Neural cell (in vitro differentiated cells): ENCODE data around the gene ZDHHC8. TPM values are rescaled to one million over a fixed set of nuclear protein-coding genes. Genes with fewer than 3 reads are reported as not detected.

ENCODE experiments used
- H2AFZ ChIP-seq: fragments of 200-600, 300-800 bp; sonication (generic), shearing (Covaris generic); 2 replicates; pipeline ENCODE4 v1.6.0; 2014; ENCODE audit warnings: low read depth, mild to moderate bottlenecking, antibody characterized with exemption, low read length, moderate library complexity
- H3F3A ChIP-seq: fragments of 200-600 bp; shearing (Covaris generic); 2 replicates; pipeline ENCODE4 v1.6.1; 2016; ENCODE audit warnings: mild to moderate bottlenecking, moderate library complexity, mixed read lengths, antibody characterized with exemption, low read length; ENCODE audit not compliant: insufficient read depth, poor library complexity, severe bottlenecking
- H3K27ac ChIP-seq: fragments of 200-600, 300-800 bp; sonication (generic), shearing (Covaris generic); 2 replicates; pipeline ENCODE4 v1.5.1; 2014; ENCODE audit warnings: mild to moderate bottlenecking, low read length, moderate library complexity
- H3K27me3 ChIP-seq: fragments of 300-800, 200-600 bp; sonication (generic), shearing (Covaris generic); 2 replicates; pipeline ENCODE4 v1.6.0; 2014; ENCODE audit warnings: mild to moderate bottlenecking, low read depth, low read length, moderate library complexity; ENCODE audit not compliant: insufficient read depth
- H3K36me3 ChIP-seq: fragments of 300-800, 200-600 bp; sonication (generic), shearing (Covaris generic); 2 replicates; pipeline ENCODE4 v1.5.1; 2014; ENCODE audit warnings: mild to moderate bottlenecking, antibody characterized with exemption, low read length, moderate library complexity; ENCODE audit not compliant: insufficient read depth
- H3K4me2 ChIP-seq: fragments of 300-800, 200-600 bp; sonication (generic), shearing (Covaris generic); 2 replicates; pipeline ENCODE4 v1.6.0; 2014; ENCODE audit warnings: mild to moderate bottlenecking, low read length
- H3K4me3 ChIP-seq: fragments of 300-800, 200-600 bp; sonication (generic), shearing (Covaris generic); 2 replicates; pipeline ENCODE4 v1.5.1; 2014; ENCODE audit warnings: mild to moderate bottlenecking, low read length, moderate library complexity
- H3K79me2 ChIP-seq: fragments of 200-600 bp; shearing (Covaris generic); replicated peaks from 2 replicates; pipeline ENCODE4 v1.6.0; 2014; ENCODE audit warnings: mild to moderate bottlenecking, low read length, moderate library complexity; ENCODE audit not compliant: insufficient read depth
- H3K9ac ChIP-seq: fragments of 300-800, 200-600 bp; sonication (generic), shearing (Covaris generic); 2 replicates; pipeline ENCODE4 v1.6.1; 2016; ENCODE audit warnings: mild to moderate bottlenecking, low read length, mixed read lengths
- H3K9me2 ChIP-seq: fragments of 200-600 bp; shearing (Covaris generic); 2 replicates; pipeline ENCODE4 v1.6.1; 2016; ENCODE audit warnings: mild to moderate bottlenecking, low read length, mixed read lengths; ENCODE audit not compliant: insufficient read depth
- H3K9me3 ChIP-seq: fragments of 200-600, 300-800 bp; sonication (generic), shearing (Covaris generic); 2 replicates; pipeline ENCODE4 v1.6.1; 2016; ENCODE audit warnings: mild to moderate bottlenecking, mixed run types, low read length, moderate library complexity, mixed read lengths
- H4K20me1 ChIP-seq: fragments of 200-600 bp; shearing (Covaris generic); 2 replicates; pipeline ENCODE4 v1.6.1; 2016; ENCODE audit warnings: mild to moderate bottlenecking, mixed run types; ENCODE audit not compliant: insufficient read depth
- EP300 ChIP-seq: fragments of 450-650 bp; conservative IDR thresholded peaks from 2 replicates; pipeline ENCODE4 v1.6.1; 2014; ENCODE audit warnings: antibody characterized with exemption, mild to moderate bottlenecking, moderate library complexity; ENCODE audit not compliant: poor library complexity, severe bottlenecking
- EZH2 ChIP-seq: fragments of 200-600, 300-800 bp; shearing (Covaris generic), sonication (generic); IDR thresholded peaks from 2 replicates; pipeline ENCODE4 v1.6.1; 2014; ENCODE audit warnings: antibody characterized with exemption, low read length, borderline replicate concordance, mild to moderate bottlenecking; ENCODE audit not compliant: insufficient read depth, poor library complexity, severe bottlenecking
- MXI1 ChIP-seq: fragments of 450-650 bp; conservative IDR thresholded peaks from 2 replicates; pipeline ENCODE4 v1.6.1; 2014; ENCODE audit warnings: antibody characterized with exemption, mild to moderate bottlenecking; ENCODE audit not compliant: poor library complexity, severe bottlenecking
- POLR2AphosphoS5 ChIP-seq: IDR thresholded peaks from 2 replicates; pipeline ENCODE4 v1.6.1; 2012
- RAD21 ChIP-seq: fragments of 450-650 bp; conservative IDR thresholded peaks from 2 replicates; pipeline ENCODE4 v1.6.1; 2014; ENCODE audit warnings: antibody characterized with exemption, mild to moderate bottlenecking, moderate library complexity
- SMC3 ChIP-seq: fragments of 450-650 bp; conservative IDR thresholded peaks from 2 replicates; pipeline ENCODE4 v1.6.1; 2014; ENCODE audit warnings: antibody characterized with exemption, mild to moderate bottlenecking, moderate library complexity; ENCODE audit not compliant: poor library complexity
- TAF1 ChIP-seq: IDR thresholded peaks from 2 replicates; pipeline ENCODE4 v1.6.1; 2012; ENCODE audit warnings: low read depth
- polyA plus RNA-seq: library from polyadenylated mRNA; depleted of rRNA; stranded (reverse); fragments of >200 nt; gene quantifications from 2 replicates; pipeline ENCODE4 v1.2.3, GENCODE V29; 2014
- TF ChIP-seq, protein P1 (sequence below): IDR thresholded peaks from 2 replicates; pipeline ENCODE4 v1.6.1; 2012; ENCODE audit warnings: borderline replicate concordance
- TF ChIP-seq, protein P2 (sequence below): fragments of 450-650 bp; IDR thresholded peaks from 2 replicates; pipeline ENCODE4 v1.5.1; 2014; ENCODE audit warnings: antibody characterized with exemption, mild to moderate bottlenecking, moderate library complexity; ENCODE audit not compliant: poor library complexity, severe bottlenecking

Gene ZDHHC8
- polyA plus RNA-seq, 1 donor from 2014 or later: 4.5 TPM

DNA sequence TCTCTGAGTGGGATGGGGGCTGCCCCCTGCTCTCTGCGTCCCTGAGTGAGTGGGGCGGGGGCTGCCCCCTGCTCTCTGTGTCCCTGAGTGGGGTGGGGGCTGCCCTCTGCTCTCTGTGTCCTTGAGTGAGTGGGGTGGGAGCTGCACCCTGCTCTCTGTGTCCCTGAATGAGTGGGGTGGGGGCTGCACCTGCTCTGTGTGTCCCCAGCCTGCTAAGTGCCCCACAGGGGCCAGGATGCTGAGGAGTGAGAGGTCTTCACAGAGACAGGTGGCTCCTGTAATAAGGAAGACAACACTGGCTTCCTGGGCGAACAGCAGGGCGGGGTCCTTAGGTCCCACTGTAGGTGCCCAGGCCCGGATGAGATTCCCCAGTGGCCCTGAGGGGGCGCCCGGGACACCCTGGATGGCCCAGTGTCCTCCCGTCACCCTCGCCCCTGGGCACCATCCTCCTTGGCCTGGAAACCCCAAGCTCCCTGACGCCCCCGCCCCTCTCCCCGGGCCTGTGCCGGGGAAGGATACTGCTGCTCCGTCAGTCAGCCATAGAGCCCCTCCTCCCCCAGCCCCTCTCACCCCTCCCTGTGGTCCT is 23.1 kb downstream of the ZDHHC8 start:
- Histone ChIP-seq H3F3A (no peaks in the 10 kb centered on the region), H2AFZ (no peak overlapping the region), H4K20me1 (no peaks in the 10 kb centered on the region), H3K9me2 (no peaks in the 10 kb centered on the region), H3K36me3 (no peaks in the 10 kb centered on the region), H3K9me3 (no peaks in the 10 kb centered on the region), H3K4me3 (no peak overlapping the region), H3K79me2 (no peaks in the 10 kb centered on the region), H3K27ac (no peak overlapping the region), H3K4me2 (no peak overlapping the region), H3K27me3 (no peaks in the 10 kb centered on the region), H3K9ac (no peak overlapping the region)
- TF ChIP-seq EZH2: no peak
- no peak for TF ChIP-seq EP300
- TF ChIP-seq MXI1: no peak
- TF ChIP-seq, protein P1, sequence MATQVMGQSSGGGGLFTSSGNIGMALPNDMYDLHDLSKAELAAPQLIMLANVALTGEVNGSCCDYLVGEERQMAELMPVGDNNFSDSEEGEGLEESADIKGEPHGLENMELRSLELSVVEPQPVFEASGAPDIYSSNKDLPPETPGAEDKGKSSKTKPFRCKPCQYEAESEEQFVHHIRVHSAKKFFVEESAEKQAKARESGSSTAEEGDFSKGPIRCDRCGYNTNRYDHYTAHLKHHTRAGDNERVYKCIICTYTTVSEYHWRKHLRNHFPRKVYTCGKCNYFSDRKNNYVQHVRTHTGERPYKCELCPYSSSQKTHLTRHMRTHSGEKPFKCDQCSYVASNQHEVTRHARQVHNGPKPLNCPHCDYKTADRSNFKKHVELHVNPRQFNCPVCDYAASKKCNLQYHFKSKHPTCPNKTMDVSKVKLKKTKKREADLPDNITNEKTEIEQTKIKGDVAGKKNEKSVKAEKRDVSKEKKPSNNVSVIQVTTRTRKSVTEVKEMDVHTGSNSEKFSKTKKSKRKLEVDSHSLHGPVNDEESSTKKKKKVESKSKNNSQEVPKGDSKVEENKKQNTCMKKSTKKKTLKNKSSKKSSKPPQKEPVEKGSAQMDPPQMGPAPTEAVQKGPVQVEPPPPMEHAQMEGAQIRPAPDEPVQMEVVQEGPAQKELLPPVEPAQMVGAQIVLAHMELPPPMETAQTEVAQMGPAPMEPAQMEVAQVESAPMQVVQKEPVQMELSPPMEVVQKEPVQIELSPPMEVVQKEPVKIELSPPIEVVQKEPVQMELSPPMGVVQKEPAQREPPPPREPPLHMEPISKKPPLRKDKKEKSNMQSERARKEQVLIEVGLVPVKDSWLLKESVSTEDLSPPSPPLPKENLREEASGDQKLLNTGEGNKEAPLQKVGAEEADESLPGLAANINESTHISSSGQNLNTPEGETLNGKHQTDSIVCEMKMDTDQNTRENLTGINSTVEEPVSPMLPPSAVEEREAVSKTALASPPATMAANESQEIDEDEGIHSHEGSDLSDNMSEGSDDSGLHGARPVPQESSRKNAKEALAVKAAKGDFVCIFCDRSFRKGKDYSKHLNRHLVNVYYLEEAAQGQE: no peak
- TF ChIP-seq, protein P2, sequence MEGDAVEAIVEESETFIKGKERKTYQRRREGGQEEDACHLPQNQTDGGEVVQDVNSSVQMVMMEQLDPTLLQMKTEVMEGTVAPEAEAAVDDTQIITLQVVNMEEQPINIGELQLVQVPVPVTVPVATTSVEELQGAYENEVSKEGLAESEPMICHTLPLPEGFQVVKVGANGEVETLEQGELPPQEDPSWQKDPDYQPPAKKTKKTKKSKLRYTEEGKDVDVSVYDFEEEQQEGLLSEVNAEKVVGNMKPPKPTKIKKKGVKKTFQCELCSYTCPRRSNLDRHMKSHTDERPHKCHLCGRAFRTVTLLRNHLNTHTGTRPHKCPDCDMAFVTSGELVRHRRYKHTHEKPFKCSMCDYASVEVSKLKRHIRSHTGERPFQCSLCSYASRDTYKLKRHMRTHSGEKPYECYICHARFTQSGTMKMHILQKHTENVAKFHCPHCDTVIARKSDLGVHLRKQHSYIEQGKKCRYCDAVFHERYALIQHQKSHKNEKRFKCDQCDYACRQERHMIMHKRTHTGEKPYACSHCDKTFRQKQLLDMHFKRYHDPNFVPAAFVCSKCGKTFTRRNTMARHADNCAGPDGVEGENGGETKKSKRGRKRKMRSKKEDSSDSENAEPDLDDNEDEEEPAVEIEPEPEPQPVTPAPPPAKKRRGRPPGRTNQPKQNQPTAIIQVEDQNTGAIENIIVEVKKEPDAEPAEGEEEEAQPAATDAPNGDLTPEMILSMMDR: no peak
- TF ChIP-seq RAD21: no peak
- TF ChIP-seq SMC3: no peak
- no peak for TF ChIP-seq POLR2AphosphoS5
- TF ChIP-seq TAF1: no peak

DNA sequence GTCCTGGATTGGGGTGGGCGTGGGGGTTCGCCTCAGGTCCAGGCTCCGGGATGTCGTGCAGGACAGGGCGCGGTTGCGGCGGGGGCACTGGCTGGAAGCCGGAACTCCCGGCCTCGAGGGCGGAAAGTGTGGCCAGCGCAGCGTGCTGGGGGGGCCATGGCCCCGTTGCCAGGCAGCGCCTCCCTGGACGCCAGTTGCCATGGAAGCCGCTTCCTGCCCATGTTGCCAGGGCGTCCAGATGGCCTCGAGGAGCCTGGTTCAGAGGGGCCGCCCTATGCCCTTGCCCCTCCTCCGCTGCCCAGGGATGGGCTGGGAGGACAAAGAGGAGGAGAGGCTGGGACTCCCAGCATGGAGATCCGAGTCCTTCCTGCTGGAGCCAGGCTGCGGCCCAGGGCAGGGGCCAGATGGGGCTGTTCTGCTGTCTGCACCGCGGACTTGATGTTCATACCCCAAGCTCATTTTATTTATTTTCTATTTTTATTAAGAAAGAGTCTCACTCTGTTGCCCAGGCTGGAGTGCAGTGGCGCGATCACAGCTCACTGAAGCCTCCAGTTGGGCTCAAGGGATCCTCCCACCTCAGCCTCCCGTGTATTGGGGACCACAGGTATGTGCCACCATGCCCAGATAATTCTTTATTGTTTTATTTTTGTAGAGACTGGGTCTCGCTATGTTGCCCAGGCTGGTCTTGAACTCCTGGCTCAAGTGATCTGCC is 23.9 kb downstream of the ZDHHC8 start:
- no peak overlapping the region for H3K4me2 ChIP-seq
- H3F3A ChIP-seq: no peaks in the 10 kb centered on the region
- H3K4me3 ChIP-seq: no peak overlapping the region
- H3K9me2 ChIP-seq: no peaks in the 10 kb centered on the region
- no peak overlapping the region for H2AFZ ChIP-seq
- no peaks in the 10 kb centered on the region for H3K27me3 ChIP-seq
- TF ChIP-seq, protein P1: no peak
- TF ChIP-seq MXI1 (no peak), EZH2 (no peak), RAD21 (no peak), SMC3 (no peak), POLR2AphosphoS5 (no peak), TAF1 (no peak), EP300 (no peak)
- TF ChIP-seq, protein P2: no peak
- H4K20me1 ChIP-seq: no peaks in the 10 kb centered on the region
- no peaks in the 10 kb centered on the region for H3K36me3 ChIP-seq
- H3K27ac ChIP-seq: no peak overlapping the region
- H3K79me2 ChIP-seq: no peaks in the 10 kb centered on the region
- H3K9me3 ChIP-seq: no peaks in the 10 kb centered on the region
- no peak overlapping the region for H3K9ac ChIP-seq
